Smooth muscle cell (in vitro differentiated cells): ENCODE measurements around the gene C4orf50. TPM values are rescaled to one million over a fixed set of nuclear protein-coding genes. Genes with fewer than 3 reads are reported as not detected.

Experiments
- DNase-seq: peaks from one replicate; lab custom pipeline; 2025; ENCODE audit not compliant: unreplicated experiment; lab: John Stamatoyannopoulos, UW
- H2AFZ ChIP-seq: fragments of 200-600 bp; sonication (generic); 2 replicates; pipeline ENCODE4 v1.6.0; 2016; ENCODE audit warnings: antibody characterized with exemption, low read depth, mild to moderate bottlenecking
- H3F3A ChIP-seq: fragments of 200-600 bp; sonication (generic); 2 replicates; pipeline ENCODE4 v1.6.0; 2017; ENCODE audit warnings: antibody characterized with exemption, low read depth
- H3K27ac ChIP-seq: fragments of 200-600 bp; sonication (generic); 2 replicates; pipeline ENCODE4 v1.5.1; 2016; ENCODE audit warnings: low read depth, mild to moderate bottlenecking
- H3K27me3 ChIP-seq: fragments of 200-600 bp; sonication (generic); 2 replicates; pipeline ENCODE4 v1.6.1; 2016; ENCODE audit warnings: low read depth, mild to moderate bottlenecking
- H3K36me3 ChIP-seq: fragments of 200-600 bp; sonication (generic); 2 replicates; pipeline ENCODE4 v1.5.1; 2016; ENCODE audit warnings: low read depth
- H3K4me1 ChIP-seq: fragments of 200-600 bp; sonication (generic); 2 replicates; pipeline ENCODE4 v1.5.1; 2016; ENCODE audit warnings: low read depth
- H3K4me2 ChIP-seq: fragments of 200-600 bp; sonication (generic); 2 replicates; pipeline ENCODE4 v1.6.0; 2016; ENCODE audit warnings: mild to moderate bottlenecking
- H3K4me3 ChIP-seq: fragments of 200-600 bp; sonication (generic); 2 replicates; pipeline ENCODE4 v1.5.1; 2016; ENCODE audit warnings: mild to moderate bottlenecking
- H3K79me2 ChIP-seq: fragments of 200-600 bp; sonication (generic); 2 replicates; pipeline ENCODE4 v1.6.0; 2016; ENCODE audit warnings: low read depth, mild to moderate bottlenecking
- H3K9ac ChIP-seq: fragments of 200-600 bp; sonication (generic); 2 replicates; pipeline ENCODE4 v1.6.0; 2016; ENCODE audit warnings: low read depth
- H3K9me3 ChIP-seq: fragments of 200-600 bp; sonication (generic); replicated peaks from 2 replicates; pipeline ENCODE4 v1.5.1; 2016; ENCODE audit warnings: low read depth
- H4K20me1 ChIP-seq: fragments of 200-600 bp; sonication (generic); 2 replicates; pipeline ENCODE4 v1.6.0; 2016; ENCODE audit warnings: low read depth
- WGBS: methylation state at CpG from one replicate; pipeline ENCODE4 v1.1.7; 2016; ENCODE audit warnings: low lambda C conversion rate; 5-methylcytosine and 5-hydroxymethylcytosine counted together
- polyA plus RNA-seq: library from polyadenylated mRNA; unstranded; fragments of >200 nt; fragmentation: Nextera tagmentation; extraction: Ambion mirVana; gene quantifications from 2 replicates; pipeline ENCODE4 v1.2.1, GENCODE V29; 2016
- total RNA-seq: library from RNA; depleted of rRNA; stranded (reverse); fragments of >200 nt; gene quantifications from 2 replicates; pipeline ENCODE4 v1.2.3, GENCODE V29; 2014
- TF ChIP-seq, protein P1 (sequence below): fragments of 200-600 bp; sonication (generic); IDR thresholded peaks from 2 replicates; pipeline ENCODE4 v1.5.1; 2017; ENCODE audit warnings: borderline replicate concordance, mild to moderate bottlenecking, antibody characterized with exemption; ENCODE audit not compliant: insufficient read depth, poor library complexity, severe bottlenecking

C4orf50 gene
- total and polyA plus RNA-seq, 2 experiments from 2014 or later: not detected

DNA sequence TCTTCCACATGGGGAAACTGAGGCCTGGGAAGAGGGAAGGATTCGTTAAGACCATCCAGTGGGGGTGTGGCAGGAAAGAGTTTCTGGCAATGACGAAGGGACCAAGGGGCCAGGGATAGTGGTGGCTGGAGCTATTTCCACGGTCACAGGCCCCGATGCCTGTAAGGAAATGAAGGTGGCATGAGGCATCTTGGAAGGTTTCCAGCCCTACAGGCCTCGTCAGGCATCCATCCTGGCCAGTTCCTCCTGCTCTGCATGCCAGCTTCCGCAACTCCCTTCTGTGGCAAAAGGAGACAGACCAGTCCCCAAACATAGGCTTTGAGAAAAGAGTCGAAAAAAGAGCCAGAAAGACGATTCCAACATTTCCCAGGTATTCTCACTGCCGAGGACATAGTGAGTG, 9.2 kb upstream of the C4orf50 start:
- Histone ChIP-seq H3K4me1 (no peaks in the 10 kb centered on the region), H3K9ac (no peak overlapping the region), H2AFZ (no peak overlapping the region), H4K20me1 (no peaks in the 10 kb centered on the region), H3K4me2 (no peak overlapping the region), H3K9me3 (no peaks in the 10 kb centered on the region), H3F3A (no peaks in the 10 kb centered on the region), H3K27me3 (no peaks in the 10 kb centered on the region), H3K4me3 (no peak overlapping the region), H3K27ac (no peak overlapping the region), H3K79me2 (no peaks in the 10 kb centered on the region), H3K36me3 (no peaks in the 10 kb centered on the region)
- TF ChIP-seq, protein P1, sequence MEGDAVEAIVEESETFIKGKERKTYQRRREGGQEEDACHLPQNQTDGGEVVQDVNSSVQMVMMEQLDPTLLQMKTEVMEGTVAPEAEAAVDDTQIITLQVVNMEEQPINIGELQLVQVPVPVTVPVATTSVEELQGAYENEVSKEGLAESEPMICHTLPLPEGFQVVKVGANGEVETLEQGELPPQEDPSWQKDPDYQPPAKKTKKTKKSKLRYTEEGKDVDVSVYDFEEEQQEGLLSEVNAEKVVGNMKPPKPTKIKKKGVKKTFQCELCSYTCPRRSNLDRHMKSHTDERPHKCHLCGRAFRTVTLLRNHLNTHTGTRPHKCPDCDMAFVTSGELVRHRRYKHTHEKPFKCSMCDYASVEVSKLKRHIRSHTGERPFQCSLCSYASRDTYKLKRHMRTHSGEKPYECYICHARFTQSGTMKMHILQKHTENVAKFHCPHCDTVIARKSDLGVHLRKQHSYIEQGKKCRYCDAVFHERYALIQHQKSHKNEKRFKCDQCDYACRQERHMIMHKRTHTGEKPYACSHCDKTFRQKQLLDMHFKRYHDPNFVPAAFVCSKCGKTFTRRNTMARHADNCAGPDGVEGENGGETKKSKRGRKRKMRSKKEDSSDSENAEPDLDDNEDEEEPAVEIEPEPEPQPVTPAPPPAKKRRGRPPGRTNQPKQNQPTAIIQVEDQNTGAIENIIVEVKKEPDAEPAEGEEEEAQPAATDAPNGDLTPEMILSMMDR: no peak
- DNase-seq: no peak
- 89% methylated on average over 9 of the region's 9 CpGs for WGBS

DNA sequence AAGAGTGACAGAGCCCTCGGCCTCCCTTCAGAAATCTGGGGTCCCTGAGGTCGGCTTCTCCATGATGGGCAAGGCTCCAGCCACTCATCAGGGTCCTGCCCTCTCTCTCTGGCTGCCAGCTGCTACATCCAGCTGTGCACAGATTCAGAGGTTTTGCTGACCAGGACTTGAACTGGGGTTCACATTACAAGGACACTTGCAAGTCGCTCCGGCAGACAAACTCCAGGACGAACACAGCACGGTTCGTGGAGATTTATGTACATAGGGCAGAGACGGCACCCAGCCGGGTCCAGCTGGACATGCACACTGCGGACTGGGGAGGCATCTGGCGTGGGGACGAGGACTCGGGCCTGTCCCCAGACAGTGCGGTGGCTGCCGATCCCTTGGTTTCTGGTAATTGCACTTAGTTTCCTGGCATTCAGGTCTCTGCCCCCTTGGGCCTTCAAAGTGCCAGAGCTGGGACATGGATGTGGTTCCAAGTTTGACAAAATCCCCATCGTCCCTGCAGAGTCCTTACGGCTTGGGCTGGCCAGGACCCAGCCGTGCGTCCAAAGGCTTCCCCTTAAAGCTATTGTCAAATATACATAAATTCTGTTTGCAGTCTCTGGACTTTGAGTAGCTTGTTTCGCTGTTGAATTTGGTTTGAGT, 6.2 kb upstream of the C4orf50 start:
- WGBS: 88% methylated on average over 20 of the region's 20 CpGs
- no peak for DNase-seq
- no peak overlapping the region for H3K9ac ChIP-seq
- no peaks in the 10 kb centered on the region for H3K79me2 ChIP-seq
- H3F3A ChIP-seq: no peaks in the 10 kb centered on the region
- no peak overlapping the region for H3K4me2 ChIP-seq
- no peaks in the 10 kb centered on the region for H3K9me3 ChIP-seq
- H3K27me3 ChIP-seq: no peaks in the 10 kb centered on the region
- H3K4me1 ChIP-seq: no peaks in the 10 kb centered on the region
- no peaks in the 10 kb centered on the region for H3K36me3 ChIP-seq
- H4K20me1 ChIP-seq: no peaks in the 10 kb centered on the region
- no peak overlapping the region for H3K4me3 ChIP-seq
- H3K27ac ChIP-seq: no peak overlapping the region
- no peak overlapping the region for H2AFZ ChIP-seq
- TF ChIP-seq, protein P1: no peak

DNA sequence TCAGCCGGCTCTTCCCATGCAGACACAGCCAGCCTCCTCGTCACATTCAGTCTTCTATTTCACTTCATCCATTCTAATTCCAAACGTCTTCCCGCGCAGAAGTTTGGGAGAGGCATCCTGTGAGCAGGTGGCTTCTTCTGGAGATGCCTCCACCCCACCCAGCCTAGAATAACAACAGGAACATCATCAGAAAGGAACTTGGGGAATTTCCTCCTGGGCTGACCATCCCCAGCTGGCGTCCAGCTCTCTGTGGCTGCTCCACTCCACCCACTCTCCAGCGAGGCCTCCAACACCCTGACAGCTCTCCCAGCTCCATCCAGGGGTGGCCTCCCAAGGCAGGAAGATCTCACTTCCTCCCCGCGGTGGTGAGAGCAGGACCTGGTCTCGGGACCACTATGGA, 5.5 kb upstream of the C4orf50 start:
- no peaks in the 10 kb centered on the region for H3K4me1 ChIP-seq
- H3K27ac ChIP-seq: no peak overlapping the region
- no peaks in the 10 kb centered on the region for H4K20me1 ChIP-seq
- no peak overlapping the region for H2AFZ ChIP-seq
- TF ChIP-seq, protein P1: no peak
- H3K4me2 ChIP-seq: no peak overlapping the region
- no peaks in the 10 kb centered on the region for H3K27me3 ChIP-seq
- H3K9ac ChIP-seq: no peak overlapping the region
- no peaks in the 10 kb centered on the region for H3K36me3 ChIP-seq
- no peaks in the 10 kb centered on the region for H3K79me2 ChIP-seq
- no peak for DNase-seq
- no peak overlapping the region for H3K4me3 ChIP-seq
- no peaks in the 10 kb centered on the region for H3K9me3 ChIP-seq
- 94% methylated on average over 10 of the region's 10 CpGs for WGBS
- no peaks in the 10 kb centered on the region for H3F3A ChIP-seq
